HG03460 (cell line): ENCODE results near the gene YPEL4.

Source experiments
- ATAC-seq: cut with Tn5 transposase; IDR thresholded peaks from one replicate; pipeline ENCODE4 v1.9.1; 2021; ENCODE audit not compliant: unreplicated experiment

The YPEL4 gene

DNA sequence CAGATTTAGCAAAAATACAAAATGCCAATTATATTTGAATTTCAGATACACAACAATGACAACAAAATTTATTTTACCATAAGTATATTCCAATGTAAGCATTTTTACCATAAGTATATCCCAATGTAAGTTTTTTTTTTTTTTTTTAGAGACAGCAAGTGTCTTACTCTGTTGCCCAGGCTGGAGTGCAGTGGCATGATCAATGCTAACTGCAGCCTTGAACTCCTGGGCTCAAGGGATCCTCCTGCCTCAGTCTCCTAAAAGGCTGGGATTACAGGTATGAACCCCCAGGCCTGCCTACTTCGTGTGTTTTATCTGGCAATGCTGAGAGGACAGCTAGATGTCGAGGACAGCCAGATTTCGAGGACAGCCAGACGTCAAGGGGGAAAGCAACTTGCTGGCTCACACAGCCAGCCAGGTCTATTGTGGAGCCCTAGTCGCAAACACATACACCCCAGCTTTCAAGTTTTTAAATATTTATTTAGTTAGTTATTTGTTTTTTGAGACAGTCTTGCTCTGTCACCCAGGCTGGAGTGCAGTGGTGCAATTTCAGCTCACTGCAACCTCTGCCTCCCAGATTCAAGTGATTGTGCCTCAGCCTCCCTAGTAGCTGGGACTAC, 53.3 kb downstream of the YPEL4 start:
- ATAC-seq: no peak
